Measurements from ENCODE around the gene CD163L1. TPM values are rescaled to one million over a fixed set of nuclear protein-coding genes. Genes with fewer than 3 reads are reported as not detected.
A peak's percentile ranks its signal among the peaks of the same experiment; 100 is the strongest.

The CD163L1 gene
- total RNA-seq (2014; rRNA removed; shearing (Covaris generic)) (not detected in 2 replicates), total RNA-seq (2022) (not detected in 2 replicates), Bru-seq, nascent RNA (percentile 7 among the genes with signal in this experiment), BruChase-seq, experiment 1, labeled RNA remaining after a 6-hour chase (percentile 4 among the genes with signal in this experiment), BruChase-seq, experiment 2, labeled RNA remaining after a 2-hour chase (percentile 5 among the genes with signal in this experiment)
- long read RNA-seq, result 0 reads

GRCh38 chr12:7444076-7444475 lies at the start of gene CD163L1:
Gene CD163L1, minus strand, starts transcription at chr12:7444153. Its CDS starts 26 bp downstream, at chr12:7444127.
- CTCF ChIA-PET (ENCODE audit: unreplicated experiment), result no interaction called here
- intact Hi-C loops (cut with micrococcal nuclease; ENCODE audit: unreplicated experiment), result no loop called here

GRCh38 chr12:7493006-7493405 lies 49.1 kb upstream of the CD163L1 start:
- Histone ChIP-seq H2AFZ (ENCODE audit: low read length) (no peak overlapping the region), H3K4me1 (ENCODE audit: insufficient read depth, low read length, poor library complexity, severe bottlenecking) (no peaks in the 10 kb centered on the region), H3K79me2 (ENCODE audit: insufficient read depth, low read depth, low read length) (no peaks in the 10 kb centered on the region), H3K9me2 (ENCODE audit: insufficient read depth, low read length) (no peaks in the 10 kb centered on the region), H4K20me1 (ENCODE audit: insufficient read depth, low read length) (no peaks in the 10 kb centered on the region), H3K4me2 (ENCODE audit: low read length) (no peak overlapping the region), H3K36me3 (ENCODE audit: insufficient read depth, low read length) (no peaks in the 10 kb centered on the region), H3K4me3 (ENCODE audit: low read depth, low read length, poor library complexity, severe bottlenecking) (no peak overlapping the region), H3K9me3 (ENCODE audit: low read length) (no peaks in the 10 kb centered on the region), H3K27ac (ENCODE audit: low read depth, low read length, poor library complexity, severe bottlenecking) (no peak overlapping the region)
- POLR2A ChIA-PET, result no interaction called here
- CTCF ChIA-PET (ENCODE audit: unreplicated experiment), result no interaction called here
- BruUV-seq (replicated peaks), result no TSS peak
- TF ChIP-seq CTCF (conservative IDR thresholded peaks at IDR 0.05; ENCODE audit: low read length) (no peak), EZH2phosphoT487 (IDR thresholded peaks at IDR 0.05; ENCODE audit: borderline replicate concordance, low read depth, low read length) (no peak)
- DNase-seq (ENCODE audit: low spot score), result no peak
- intact Hi-C loops (cut with micrococcal nuclease; ENCODE audit: unreplicated experiment), result no loop called here

More at GRCh38 chr12:7444076-7444475, at the start of gene CD163L1:
- Histone ChIP-seq H3K79me2 (ENCODE audit: insufficient read depth, low read depth, low read length) (no peaks in the 10 kb centered on the region), H2AFZ (ENCODE audit: low read length) (no peak within 1 kb of the TSS), H3K27ac (ENCODE audit: low read depth, low read length, poor library complexity, severe bottlenecking) (no peak within 1 kb of the TSS), H3K4me3 (ENCODE audit: low read depth, low read length, poor library complexity, severe bottlenecking) (no peak within 1 kb of the TSS), H3K4me1 (ENCODE audit: insufficient read depth, low read length, poor library complexity, severe bottlenecking) (no peaks in the 10 kb centered on the region), H3K9me3 (ENCODE audit: low read length) (no peaks in the 10 kb centered on the region), H3K9me2 (ENCODE audit: insufficient read depth, low read length) (no peaks in the 10 kb centered on the region), H3K4me2 (ENCODE audit: low read length) (no peak within 1 kb of the TSS), H3K36me3 (ENCODE audit: insufficient read depth, low read length) (no peaks in the 10 kb centered on the region), H4K20me1 (ENCODE audit: insufficient read depth, low read length) (no peaks in the 10 kb centered on the region)
- no peak for DNase-seq (ENCODE audit: low spot score)
- no TSS peak for BruUV-seq (replicated peaks)
- no peak for TF ChIP-seq CTCF (conservative IDR thresholded peaks at IDR 0.05; ENCODE audit: low read length)
- TF ChIP-seq EZH2phosphoT487 (IDR thresholded peaks at IDR 0.05; ENCODE audit: borderline replicate concordance, low read depth, low read length), result no peak
- POLR2A ChIA-PET, result no interaction called here

- Histone ChIP-seq H3K36me3 (ENCODE audit: insufficient read depth, low read length) (no peaks in the 10 kb centered on the region), H2AFZ (ENCODE audit: low read length) (no peak overlapping the region), H3K4me2 (ENCODE audit: low read length) (no peak overlapping the region), H3K4me1 (ENCODE audit: insufficient read depth, low read length, poor library complexity, severe bottlenecking) (no peaks in the 10 kb centered on the region), H3K79me2 (ENCODE audit: insufficient read depth, low read depth, low read length) (no peaks in the 10 kb centered on the region), H3K9me2 (ENCODE audit: insufficient read depth, low read length) (no peaks in the 10 kb centered on the region), H3K9me3 (ENCODE audit: low read length) (no peaks in the 10 kb centered on the region), H3K27ac (ENCODE audit: low read depth, low read length, poor library complexity, severe bottlenecking) (no peak overlapping the region), H3K4me3 (ENCODE audit: low read depth, low read length, poor library complexity, severe bottlenecking) (no peak overlapping the region), H4K20me1 (ENCODE audit: insufficient read depth, low read length) (no peaks in the 10 kb centered on the region)
- intact Hi-C loops (cut with micrococcal nuclease; ENCODE audit: unreplicated experiment), result no loop called here
- TF ChIP-seq CTCF (conservative IDR thresholded peaks at IDR 0.05; ENCODE audit: low read length) (no peak), EZH2phosphoT487 (IDR thresholded peaks at IDR 0.05; ENCODE audit: borderline replicate concordance, low read depth, low read length) (no peak)
- POLR2A ChIA-PET, result no interaction called here
- CTCF ChIA-PET (ENCODE audit: unreplicated experiment), result no interaction called here
- DNase-seq (ENCODE audit: low spot score), result no peak
- no TSS peak for BruUV-seq (replicated peaks)
Measured at GRCh38 chr12:7486512-7486911, 42.6 kb upstream of the CD163L1 start.
